GM18499 (cell line): ENCODE measurements around the gene SLC7A6.

Source experiments
- ATAC-seq: cut with Tn5 transposase; IDR thresholded peaks from one replicate; pipeline ENCODE4 v1.9.1; 2021; ENCODE audit warnings: moderate number of reproducible peaks; ENCODE audit not compliant: insufficient read depth, unreplicated experiment

The SLC7A6 gene

DNA sequence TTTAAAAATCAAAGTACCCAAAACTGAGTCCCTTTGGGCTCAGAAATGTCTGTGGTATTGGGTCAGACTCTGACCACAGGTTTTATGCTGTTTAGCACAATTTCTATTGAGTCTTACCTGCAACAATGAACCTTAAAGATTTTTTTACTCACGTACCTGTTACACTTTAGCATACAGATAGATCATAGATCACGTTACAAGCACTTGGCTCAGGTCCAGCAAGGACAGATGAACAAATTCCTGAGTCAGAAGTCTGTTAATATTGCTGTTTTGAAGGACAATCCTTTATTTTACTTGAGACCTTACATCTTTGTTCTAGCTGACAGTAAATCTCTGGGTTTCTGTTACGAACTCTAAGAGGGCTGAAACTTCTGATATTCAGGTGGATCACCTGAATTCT, 33.6 kb downstream of the SLC7A6 start:
- no peak for ATAC-seq

DNA sequence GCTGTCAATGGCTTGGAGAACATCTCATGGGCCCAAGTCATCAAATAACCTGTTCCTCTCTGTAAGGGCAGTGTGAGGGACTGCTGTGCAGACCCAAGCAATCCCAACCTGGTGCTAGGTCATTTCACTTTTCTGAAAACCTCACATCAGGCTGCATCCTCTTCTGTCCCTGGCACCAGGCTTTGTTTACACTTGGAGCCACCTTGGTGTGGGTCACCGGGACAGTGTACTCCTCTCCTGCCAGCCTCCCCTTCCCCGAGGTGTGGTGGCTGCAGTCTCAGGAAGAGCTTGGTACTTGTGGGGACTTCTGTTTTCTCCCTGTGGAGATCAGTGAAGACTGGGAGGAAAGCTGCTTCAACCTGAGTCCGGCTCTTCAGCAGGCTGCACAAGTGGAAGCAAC, 34.0 kb downstream of the SLC7A6 start:
- ATAC-seq: no peak

DNA sequence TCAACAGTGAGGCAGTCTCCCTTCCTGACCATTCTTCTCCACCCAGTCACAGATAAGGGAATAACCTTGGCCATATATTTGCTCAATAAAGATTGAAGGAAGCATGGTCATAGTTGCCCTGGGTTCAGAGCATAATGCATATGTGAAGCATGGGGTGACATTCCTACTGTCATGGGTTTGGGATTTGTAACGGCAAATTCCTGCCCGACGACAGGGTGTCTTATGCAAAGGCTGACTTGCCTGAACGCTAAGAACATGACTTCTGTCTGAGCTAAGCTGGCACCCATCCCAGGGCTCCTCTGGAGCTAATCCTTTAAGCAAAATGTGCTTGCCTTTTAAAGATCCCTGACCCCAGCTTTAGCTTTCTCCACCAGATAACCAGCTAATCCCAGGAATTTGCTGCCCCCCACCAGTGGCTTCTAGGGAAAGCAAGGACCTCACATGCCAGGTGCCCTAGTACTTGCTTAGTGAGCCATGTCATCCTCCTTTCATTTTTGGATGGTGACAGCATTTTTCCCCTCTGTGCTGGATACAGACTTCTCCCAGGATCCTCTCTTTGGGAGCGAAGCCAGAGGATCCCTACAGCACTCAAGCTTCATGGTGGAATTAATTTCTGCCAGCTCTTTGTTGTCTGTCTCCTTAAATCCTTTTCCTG, 34.7 kb downstream of the SLC7A6 start:
- no peak for ATAC-seq

DNA sequence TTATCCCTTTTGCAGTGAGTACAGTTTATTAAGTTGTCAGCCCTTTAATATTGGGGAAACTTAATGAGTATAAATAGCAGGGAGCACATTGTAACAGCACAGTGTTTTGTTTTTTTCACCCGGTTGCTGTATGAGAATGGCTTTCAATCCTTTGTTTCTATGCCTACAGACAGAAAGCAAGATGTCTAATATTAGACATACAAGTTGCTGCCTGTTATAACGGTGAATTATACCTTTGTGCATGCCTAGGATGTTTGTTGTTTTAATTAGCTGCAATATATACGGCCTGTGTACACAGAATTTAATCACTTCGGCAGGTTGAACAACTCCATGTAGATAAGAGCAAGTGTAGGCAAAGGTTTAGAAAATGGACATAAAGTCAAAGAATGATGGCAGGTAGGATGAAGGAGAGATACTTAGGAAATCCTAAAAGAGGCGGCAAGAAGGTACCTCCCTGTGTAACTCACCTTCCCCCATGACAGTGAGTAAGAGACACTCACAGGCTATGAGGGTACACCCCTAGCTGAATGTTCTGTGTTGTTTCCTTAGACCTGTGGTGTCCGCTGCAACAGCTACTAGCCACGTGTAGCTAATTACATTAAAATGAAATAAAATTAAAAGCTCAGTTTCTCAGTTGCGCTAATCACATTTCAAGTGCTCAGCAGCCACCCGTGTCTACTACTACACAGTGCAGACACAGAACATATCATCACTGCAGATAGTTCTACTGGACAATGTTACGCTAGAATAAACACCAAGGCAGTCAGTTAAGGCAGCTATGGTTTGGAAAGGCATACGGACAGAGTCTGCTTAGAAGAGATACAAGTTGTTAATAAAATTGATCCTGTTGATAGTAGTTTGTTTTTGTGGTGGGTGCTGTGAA, 35.5 kb downstream of the SLC7A6 start:
- no peak for ATAC-seq

DNA sequence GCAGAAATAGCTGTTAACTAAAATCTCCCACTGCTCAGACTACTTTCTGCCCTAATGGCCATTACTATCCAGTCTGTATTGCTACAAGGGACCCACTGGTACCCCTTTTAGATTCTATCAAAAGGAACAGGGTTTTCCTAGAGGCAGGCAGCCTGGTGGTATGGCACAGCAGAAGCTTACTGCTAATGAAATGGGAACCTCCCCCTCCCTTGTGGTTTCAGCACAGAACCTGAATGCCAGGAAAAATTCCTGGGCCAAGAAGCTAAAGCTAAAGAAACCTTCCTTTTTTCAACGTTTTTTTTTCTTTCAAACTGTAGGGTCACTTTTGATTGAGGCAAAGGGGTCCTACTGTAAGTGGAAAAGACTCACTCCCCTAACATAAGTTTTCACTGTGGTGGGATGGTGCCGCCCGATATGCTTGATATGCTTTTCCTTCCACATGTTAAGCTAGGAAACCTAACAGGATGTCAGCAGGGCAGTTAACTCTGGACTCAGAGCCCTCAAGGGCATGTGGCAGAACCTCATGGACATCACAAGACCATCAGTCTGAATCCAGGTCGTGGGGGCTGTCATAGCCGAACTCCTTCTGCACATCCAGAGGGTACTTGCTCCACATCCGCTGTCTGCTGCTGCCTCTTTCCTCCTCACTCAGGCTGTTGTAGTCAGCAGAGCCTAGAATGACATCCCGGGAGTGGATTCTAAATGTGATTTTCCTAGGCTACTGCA, 36.6 kb downstream of the SLC7A6 start:
- ATAC-seq: no peak

DNA sequence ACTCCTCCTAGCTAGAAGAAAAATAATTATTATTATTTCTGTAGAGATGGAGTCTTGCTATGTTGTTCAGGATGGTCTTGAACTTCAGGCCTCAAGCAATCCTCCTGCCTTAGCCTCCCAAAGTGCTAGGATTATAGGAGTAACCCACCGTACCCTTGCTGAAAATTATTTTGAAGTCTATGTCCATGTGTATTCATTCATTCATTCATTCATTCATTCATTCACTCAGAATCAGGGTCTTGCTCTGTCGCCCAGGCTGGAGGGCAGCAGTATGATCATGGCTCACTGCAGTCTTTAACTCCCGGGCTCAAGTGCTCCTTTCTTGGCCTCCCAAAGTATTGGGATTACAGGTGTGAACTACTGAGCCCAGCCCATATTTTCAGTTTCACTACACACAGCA, 42.3 kb downstream of the SLC7A6 start:
- ATAC-seq: no peak

DNA sequence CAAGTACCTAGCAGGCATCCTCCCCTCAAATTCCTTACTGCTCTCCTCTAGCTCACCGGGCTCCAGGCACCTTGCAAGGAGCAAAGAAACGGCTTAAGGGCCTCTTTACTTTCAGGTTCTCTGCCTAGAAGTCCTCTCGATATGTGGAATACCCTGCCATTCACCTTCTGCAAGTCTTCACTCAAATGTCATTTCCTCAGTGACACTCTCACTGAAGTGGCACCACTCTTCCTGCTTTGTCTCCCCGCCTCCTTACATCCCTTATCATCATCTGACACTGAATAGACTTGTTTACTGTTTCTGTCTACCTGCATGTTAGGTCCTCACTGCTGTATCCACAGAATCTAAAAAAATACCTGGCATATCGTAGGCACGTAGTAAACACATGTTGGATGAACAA, 45.5 kb downstream of the SLC7A6 start:
- ATAC-seq: no peak

DNA sequence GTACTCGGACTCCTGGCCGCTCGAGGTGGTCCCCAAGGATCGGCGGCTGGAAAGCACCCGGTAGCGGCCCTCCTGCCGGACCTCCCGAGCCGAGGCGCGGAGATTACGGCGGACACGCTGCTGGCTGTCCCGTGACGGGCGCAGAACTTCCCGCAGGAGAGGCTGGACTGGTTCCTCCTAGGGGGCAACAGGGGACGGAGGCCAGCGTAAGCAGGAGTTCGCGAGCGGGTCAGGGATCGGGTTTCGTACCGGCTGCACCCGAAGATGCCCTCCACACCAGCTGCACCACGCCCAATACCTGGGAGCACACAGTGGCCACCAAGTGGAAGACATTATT, 46.1 kb downstream of the SLC7A6 start:
- no peak for ATAC-seq

DNA sequence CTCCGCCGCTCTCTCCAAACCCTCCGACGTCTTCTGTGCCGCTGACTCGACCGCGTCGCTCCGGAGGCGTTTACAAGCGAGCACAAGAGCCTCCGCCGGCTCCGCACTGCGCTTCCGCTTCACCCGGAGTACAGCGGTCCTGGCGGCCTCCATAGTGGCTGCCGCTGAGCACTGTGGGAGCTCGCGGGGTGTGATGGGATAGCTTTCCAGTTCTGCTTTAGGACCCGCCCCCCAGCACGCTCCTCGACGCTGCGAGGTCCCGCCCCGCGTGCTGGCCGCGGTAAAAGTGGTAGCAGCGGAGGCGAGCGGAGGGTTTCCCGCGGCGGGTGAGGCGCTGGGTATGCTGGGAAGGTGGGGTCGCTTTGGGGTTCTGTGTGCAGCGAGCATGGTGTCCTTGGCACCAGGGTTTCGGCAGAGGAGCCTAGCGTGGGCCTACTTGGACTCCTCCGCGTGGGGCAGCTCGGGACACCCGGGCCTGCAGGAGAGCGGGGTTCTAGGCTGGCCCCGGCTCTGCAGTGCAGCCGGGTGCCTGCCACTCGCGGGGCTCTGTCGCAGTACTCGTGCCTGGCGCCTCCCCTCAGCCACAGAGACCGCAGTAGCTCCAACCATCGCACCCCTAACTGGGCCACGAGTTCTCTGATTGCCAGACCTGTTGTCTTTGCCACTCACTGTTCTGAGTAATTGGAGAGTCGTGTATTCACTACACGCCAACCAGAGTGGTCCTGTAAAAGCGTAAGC, 46.6 kb downstream of the SLC7A6 start, which contains the start of the genes PRMT7 and SLC7A6OS:
PRMT7 (plus strand) TSS at position 246 of the 738 bp plus-strand sequence. CDS start 4,961 bp downstream, outside the sequence.
SLC7A6OS (minus strand) TSS at position 173 of the 738 bp plus-strand sequence; CDS start at position 153, 20 bp downstream.
- peak; percentile 78 for ATAC-seq

DNA sequence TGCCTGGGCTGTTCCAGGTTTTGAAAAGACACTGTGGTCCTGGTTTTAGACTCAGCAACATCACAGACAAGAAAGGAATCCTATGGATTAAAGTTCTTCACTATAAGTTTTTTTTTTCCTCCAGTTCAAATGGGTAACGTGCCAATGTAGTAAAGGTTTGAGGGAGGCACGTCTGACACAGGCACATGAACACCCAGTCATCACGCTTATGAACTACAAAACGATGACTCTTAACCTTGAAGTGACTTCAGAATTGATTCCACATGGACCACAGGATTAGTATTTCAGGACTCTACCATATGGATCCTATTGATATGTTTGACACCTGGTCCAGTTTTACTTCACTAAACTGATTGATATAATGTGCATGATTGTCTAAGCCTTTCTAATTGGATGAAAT, 48.8 kb downstream of the SLC7A6 start:
- ATAC-seq: no peak

DNA sequence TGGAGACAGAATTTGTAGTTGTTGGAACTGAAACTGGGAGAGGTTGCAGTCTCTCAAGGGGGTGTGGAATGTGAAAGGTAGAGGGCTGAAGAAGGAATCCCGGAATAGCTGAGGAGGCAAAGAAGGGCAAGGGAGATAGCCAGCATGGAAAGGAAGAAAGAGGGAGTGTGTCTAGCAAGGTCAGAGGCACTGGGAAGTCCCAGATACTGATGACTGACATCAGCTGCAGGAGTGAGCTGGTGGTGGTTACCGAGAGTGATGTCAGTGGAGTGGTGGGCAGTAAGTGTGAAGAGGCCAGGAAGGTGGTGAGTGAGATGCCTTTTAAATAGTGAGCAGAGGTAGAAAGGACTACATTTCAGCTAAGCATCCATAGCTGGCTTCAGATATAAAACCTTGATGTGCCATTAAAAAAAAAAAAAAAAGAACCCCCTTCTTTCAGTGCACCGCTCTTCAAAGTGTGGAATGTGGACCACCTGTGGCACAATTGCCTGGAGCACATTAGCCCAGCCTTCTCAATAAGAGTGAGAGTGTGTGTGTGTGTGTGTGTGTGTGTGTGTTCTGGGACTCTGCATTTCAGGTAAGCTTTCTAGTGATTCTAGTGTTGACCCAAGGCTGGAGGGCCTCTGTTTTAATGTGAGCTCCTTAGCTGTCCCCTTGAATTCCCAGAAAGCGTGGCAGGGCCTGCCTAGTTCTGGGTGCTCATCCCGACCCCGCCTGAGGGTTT, 55.0 kb downstream of the SLC7A6 start:
- ATAC-seq: no peak

DNA sequence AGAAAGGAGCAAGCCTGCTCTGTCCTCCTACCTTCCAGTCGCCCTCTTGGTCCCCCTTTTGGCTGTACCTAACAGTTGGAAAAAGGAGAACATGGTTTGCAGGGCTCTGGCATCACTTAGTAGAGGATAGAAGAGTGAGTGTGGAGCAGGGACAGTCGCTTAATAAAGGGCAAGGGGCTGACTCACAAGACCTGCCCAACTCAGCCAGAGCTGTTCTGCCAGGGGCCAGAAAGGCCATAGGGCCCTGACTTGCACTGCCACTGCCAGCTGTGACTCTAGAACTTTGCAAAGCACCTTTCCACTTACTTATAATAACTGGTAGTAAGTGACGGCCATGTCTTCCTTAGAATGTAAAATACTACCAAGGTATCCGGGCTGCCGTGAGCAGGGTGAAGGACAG, 60.0 kb downstream of the SLC7A6 start:
- ATAC-seq: no peak

DNA sequence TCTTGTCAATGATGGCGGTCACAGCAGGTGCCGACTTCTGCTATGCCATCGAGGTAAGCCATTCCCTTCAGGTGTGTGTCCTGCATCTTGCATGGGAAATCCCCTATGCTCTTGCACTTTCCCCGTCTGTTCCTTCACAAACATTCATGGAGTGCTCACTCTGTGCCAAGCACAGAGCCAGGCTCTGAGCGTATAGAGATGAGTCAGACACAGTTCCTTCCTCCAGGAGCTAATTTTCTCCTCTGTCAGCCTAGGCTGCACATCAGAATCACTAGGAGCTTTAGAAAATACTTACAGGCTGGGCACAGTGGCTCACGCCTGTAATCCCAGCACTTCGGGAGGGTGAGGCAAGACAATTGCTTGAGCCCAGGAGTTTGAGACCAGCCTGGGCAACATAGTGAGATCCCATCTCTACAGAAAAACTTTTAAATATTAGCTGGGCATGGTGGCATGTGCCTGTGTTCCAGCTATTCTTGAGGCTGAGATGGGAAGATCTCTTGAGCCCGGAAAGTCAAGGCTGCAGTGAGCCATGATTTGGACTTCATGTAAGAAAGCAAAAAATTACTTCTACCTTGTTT, 60.5 kb downstream of the SLC7A6 start:
- no peak for ATAC-seq

DNA sequence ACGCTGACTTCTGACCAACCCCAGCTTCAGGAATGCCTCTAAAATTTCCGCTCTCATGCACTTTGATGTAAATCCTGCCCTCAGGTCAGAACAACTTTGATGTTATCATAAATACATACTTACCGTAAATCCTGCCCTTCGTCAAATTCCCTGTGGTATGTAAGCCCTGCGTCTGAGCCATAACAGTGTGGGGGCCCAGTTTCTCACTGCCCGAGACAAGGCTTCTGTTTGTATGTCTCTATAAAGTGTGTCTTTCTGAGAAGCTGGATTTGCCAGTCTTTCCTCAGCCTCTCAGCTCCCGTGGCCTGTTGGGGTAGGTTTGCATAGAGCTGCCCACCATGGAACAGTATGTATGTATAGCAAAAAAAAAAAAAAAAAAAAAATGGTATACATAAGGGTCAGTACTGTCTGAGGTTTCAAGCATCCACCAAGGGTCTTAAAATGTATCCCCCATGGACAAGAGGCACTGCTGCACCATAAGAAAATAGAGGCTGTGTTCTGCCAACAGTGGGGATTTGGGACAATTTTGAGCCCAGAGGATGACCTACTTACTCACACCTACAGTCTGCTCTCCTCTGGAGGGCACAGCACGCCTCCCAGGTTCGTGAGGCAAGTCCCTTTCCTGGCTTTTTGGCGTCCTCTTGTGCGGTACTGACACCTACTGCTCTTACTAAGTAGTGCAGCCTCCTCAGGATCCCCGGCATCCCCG, 64.0 kb downstream of the SLC7A6 start:
- ATAC-seq: no peak

DNA sequence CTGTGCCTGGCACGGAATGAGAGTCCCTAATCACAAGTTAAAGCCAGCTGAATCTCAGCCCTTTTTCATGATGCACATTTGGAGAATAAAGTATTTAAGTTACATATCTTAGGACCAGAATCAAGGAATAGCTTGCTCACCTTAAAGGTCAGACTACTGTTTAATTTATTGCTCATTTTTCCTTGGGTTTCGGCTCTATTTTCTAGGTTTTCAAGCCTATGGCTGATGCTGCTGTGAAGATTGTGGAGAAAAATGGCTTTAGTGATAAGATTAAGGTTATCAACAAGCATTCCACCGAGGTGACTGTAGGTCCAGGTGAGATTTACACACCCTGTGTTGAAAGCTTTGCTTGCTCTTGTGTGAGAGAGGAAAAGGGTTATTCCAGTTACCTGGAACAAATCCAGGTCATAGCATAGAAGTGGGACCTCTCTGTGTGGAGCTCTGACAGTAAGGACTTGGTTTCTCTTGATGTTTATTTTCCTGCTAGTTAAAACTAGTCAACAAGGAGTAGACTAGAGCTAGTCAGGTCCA, 64.6 kb downstream of the SLC7A6 start:
- no peak for ATAC-seq

DNA sequence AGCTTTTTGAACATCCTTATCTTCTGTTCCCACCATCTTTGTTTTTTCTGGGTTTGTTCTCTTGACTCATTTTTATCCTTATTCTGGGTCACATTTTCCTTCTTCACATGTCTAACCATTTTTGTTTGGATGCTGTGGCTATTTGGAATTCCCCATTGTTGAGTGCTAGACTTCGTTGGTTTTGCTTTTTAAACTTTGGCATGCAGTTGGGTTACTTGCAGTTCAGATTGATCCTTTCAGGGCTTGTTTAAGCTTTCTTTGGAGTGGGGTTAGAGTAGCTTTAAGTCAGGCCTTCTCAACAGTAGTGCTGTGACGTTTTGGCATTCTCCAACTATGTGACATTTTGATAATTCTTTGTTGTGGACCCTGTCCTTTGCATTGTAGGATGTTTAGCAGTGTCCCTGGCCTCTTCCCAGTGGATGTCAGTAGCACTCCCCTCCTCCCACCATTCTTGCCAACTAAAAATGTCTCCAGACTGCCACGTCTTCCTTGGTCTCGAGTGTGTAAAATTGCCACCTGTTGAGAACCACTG, 67.6 kb downstream of the SLC7A6 start:
- no peak for ATAC-seq

DNA sequence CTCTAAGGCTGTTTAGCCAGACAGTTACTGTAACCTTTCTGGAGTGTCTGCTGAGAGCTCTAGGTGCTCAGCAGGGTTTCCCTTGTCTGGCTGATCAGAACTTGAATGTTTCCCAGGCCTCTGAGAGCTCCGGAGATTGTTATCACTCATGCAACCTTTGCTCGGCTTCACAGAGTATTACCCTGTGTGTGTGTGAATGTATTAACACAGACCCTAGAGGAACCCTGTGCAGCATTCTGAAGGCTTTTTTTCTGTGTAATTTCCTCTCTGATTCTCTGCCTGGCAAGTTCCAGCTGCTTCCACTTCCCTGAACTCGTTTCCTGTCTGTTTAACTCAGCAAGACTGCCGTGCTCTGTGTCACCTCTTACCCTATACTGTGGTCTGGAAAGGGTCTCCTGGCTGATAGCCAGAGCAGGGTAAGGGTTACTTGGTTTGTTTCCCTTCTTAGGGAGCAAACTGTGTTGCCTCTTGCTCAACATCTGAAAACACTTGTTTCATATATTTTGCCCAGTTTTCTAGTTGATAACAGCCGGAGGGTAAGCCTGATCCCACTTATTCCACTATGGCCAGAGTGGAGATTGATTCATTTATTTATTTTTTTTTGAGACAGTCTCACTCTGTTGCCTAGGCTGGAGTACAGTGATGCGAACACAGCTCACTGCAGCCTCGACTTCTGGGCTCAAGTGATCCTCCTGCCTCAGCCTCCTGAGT, 68.2 kb downstream of the SLC7A6 start:
- ATAC-seq: no peak

DNA sequence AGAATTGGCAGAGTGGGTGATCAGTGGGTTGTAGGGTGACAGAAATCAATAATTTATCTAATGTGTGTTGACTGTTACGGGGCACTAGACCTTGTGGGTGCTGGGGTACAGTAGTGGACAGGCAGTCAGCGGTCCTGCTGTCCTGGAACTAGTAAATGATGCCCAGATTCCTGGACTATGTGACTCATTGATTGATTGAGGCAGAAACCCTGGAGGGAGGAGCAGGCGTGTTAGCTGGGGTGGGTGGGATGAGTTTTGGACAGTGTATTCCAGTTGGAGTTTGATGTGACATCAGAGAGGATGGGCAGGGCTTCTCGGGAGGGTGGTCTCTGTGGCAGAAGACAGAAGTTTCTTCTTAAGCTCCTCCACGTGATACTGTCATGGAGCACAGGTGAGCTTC, 70.8 kb downstream of the SLC7A6 start:
- ATAC-seq: no peak
